Retinal pigment epithelial cell (primary cell): ENCODE data around the gene CNNM1.

ENCODE experiments used
- DNase-seq: peaks from one replicate; pipeline ENCODE4 v3.0.0-alpha.2; 2010; ENCODE audit warnings: low read depth
- H3K4me3 ChIP-seq: 2 replicates; pipeline ENCODE4 v1.5.1; 2011; ENCODE audit warnings: mild to moderate bottlenecking, low read length, control low read depth, moderate library complexity
- CTCF ChIP-seq: conservative IDR thresholded peaks from 2 replicates; pipeline ENCODE4 v1.5.1; 2011; ENCODE audit warnings: low read depth, low read length, control low read depth, inconsistent platforms

CNNM1 gene

GRCh38 chr10:99368646-99369045 lies 39.5 kb downstream of the CNNM1 start:
- DNase-seq: no peak
- TF ChIP-seq CTCF: no peak
- H3K4me3 ChIP-seq: no peak overlapping the region

GRCh38 chr10:99369126-99369525 lies 40.0 kb downstream of the CNNM1 start:
- DNase-seq: no peak
- no peak for TF ChIP-seq CTCF
- no peak overlapping the region for H3K4me3 ChIP-seq

DNA sequence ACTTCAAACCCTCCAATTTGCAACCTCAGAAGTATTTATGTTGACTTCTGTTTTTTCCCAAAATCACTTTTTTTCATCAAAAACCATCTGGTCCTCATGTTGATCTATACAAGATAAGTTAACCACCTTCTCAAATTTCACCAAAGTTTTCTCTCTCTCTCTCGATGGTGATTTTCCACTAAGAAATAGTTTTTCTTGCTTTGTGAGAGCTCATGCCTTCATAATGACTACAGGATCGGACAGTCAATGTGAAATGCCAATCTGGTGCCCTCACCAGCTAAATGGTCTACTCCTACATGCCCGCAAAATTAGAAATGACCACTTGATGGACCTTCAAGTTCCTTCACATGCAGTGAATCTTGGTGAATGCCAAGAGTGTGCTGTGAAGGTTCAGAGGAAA lies 40.4 kb downstream of the CNNM1 start:
- no peak for TF ChIP-seq CTCF
- no peak overlapping the region for H3K4me3 ChIP-seq
- DNase-seq: no peak

DNA sequence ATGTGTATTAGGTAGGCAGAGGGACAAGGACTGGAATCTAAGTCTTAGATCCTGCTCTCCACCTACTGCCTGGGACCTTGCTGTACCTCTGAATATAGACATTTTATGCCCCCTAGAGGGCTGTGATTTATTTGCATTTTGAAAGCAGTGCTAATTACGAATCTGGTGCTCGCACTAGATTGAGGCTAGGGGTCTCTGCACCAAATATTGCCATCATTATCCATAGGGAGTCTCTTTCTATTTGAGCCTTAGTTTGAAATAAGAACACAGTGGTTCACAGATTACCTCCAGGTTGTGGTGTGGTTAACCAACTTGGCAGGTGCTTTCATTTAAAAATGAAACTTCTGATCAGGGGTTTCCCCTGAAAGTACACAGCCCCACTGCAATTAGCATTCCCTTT lies 41.8 kb downstream of the CNNM1 start:
- no peak overlapping the region for H3K4me3 ChIP-seq
- DNase-seq: no peak
- TF ChIP-seq CTCF: peak; percentile 57

GRCh38 chr10:99372546-99373271 lies 43.6 kb downstream of the CNNM1 start:
- TF ChIP-seq CTCF: no peak
- no peak for DNase-seq
- H3K4me3 ChIP-seq: no peak overlapping the region

DNA sequence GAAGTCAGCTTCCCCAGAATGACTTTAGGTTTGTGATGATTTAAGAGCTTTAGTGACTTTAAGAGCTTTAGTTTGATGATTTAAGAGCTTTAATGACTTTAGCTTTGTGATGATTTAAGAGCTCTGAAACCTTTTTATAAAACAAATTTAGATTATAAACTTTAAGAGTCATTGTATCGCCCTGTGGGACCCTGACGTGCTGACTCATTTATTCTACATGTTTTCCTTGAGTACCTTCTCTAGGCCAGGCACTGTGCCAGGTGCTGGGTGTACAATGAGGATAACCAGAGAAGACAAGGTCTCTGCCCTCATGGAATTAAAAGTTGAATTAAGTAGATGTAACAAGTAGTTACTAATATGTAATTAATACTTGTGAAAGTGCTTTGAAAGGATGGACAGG lies 45.4 kb downstream of the CNNM1 start:
- DNase-seq: peak; percentile 78
- no peak overlapping the region for H3K4me3 ChIP-seq
- no peak for TF ChIP-seq CTCF

GRCh38 chr10:99374972-99375371 lies 45.8 kb downstream of the CNNM1 start:
- no peak for DNase-seq
- no peak for TF ChIP-seq CTCF
- H3K4me3 ChIP-seq: no peak overlapping the region
